Spleen (tissue), 7 donors: ENCODE data around the gene SSTR3.

Experiments used
- POLR2AphosphoS5 ChIP-seq, 3 donors: sonication (generic); formaldehyde crosslinking; IDR thresholded peaks; one replicate each; pipeline ENCODE4 v1.5.1; 2017; ENCODE audit warnings: antibody characterized with exemption in 3 of 3
- TF ChIP-seq, protein P1 (sequence below), 11 experiments: fragments of 200-600 bp in 7 of 11; fragments of 450-650 bp in 4 of 11; sonication (generic) in 4 of 11; IDR thresholded peaks in 8 of 11; conservative IDR thresholded peaks in 3 of 11; 1 replicate in 7 of 11; 2 replicates in 4 of 11; pipeline versions ENCODE4 v1.4.0 to v1.8.0; 2016 to 2021; ENCODE audit warnings: antibody characterized with exemption in 11 of 11, inconsistent platforms in 4 of 11, mild to moderate bottlenecking in 1 of 11
- donor health status: DM: no; HTN: no; CAD: no; lungs with moderate emphysema.
- donor health status: DM: no; HTN: no; CAD: no.
- donor health status: DM: no; HTN: no; CAD: no.

DNA sequence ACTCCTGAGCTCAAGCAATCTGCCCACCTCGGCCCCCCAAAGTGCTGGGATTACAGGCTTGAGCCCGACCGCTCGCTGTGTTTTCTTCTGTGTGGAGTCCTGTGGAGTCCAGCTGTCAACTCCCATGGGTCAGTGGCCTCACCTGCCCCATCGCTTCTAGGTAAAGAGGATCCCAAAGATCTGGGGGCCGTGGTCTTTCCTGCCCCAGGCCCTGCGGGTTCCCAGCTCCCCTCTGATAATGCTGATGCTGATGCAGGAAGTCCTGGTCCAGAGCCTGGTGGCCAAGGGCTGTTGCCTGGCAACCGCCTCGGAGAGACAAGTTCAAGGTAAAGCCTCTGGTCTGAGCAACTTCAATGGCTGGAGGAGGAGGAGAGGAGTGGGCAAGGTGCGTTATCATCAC, 9.6 kb downstream of the SSTR3 start:
- TF ChIP-seq, protein P1, sequence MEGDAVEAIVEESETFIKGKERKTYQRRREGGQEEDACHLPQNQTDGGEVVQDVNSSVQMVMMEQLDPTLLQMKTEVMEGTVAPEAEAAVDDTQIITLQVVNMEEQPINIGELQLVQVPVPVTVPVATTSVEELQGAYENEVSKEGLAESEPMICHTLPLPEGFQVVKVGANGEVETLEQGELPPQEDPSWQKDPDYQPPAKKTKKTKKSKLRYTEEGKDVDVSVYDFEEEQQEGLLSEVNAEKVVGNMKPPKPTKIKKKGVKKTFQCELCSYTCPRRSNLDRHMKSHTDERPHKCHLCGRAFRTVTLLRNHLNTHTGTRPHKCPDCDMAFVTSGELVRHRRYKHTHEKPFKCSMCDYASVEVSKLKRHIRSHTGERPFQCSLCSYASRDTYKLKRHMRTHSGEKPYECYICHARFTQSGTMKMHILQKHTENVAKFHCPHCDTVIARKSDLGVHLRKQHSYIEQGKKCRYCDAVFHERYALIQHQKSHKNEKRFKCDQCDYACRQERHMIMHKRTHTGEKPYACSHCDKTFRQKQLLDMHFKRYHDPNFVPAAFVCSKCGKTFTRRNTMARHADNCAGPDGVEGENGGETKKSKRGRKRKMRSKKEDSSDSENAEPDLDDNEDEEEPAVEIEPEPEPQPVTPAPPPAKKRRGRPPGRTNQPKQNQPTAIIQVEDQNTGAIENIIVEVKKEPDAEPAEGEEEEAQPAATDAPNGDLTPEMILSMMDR (IDR thresholded peaks at IDR 0.05 in 8 of 11, conservative IDR thresholded peaks at IDR 0.05 in 3 of 11) = no peak
- TF ChIP-seq POLR2AphosphoS5 (IDR thresholded peaks at IDR 0.05) = no peak
